ENCODE data around the gene KRT2.
"Not testable (repeated sequence)": the region's sequence is repeated elsewhere in the genome, so short reads cannot be mapped to it uniquely, and the experiment has no call there.

Gene KRT2

DNA sequence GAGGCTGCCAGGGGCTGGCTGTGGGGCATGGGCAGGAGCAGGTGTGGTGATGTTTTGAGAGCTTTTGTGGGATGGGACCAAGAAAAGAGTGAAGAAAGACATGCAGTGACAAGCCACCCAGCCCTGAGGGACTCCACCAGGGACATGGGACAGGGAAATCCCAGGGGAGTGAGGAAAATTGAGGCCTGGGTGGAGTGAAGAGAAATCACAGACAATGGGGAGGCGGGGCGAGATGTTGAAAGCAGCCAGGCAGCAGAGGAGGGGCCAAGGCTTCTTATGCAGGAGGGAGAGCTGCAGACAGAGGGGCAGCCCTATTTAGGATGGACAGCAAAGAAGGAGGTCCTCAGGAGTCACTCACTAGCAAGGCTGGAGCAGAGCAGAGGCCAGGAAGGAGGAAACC, 32.4 kb upstream of the KRT2 start:
- DNase-seq (ENCODE audit: low read depth): no peak

DNA sequence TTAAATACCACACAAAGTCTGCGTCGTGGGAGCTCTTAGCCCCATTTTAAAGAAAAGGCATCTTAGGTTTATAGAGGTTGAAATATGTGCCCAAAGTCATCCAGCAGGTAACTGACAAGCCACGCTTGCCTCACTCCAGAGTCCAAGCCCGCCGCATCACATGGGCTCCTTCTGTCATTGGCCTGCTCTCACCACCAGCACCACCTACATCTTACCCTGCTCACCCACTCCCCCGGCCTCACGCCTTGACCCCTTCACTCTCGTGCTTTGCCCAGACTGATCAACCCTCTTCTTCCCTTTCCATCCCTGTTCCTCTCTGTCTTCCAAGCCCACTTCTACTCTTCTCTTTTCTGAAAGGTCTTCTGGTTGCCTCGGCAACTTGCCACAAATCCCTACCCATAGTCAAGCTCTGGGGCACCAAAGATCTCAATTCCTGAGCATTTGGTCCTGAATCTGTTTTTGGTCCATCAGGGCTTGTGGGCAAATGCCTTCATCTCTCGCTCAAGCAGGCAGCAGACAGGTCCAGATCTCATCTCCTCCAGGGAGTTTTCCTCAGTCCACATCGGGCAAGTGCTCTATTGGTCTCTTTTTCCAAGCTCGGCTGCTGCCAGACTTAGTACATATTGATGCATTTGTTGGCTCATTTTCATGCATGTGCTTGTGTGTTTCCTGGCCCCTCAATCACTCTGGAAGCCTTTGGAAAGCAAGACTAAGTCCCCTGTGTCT, 31.7 kb upstream of the KRT2 start:
- no peak for DNase-seq (ENCODE audit: low read depth)

DNA sequence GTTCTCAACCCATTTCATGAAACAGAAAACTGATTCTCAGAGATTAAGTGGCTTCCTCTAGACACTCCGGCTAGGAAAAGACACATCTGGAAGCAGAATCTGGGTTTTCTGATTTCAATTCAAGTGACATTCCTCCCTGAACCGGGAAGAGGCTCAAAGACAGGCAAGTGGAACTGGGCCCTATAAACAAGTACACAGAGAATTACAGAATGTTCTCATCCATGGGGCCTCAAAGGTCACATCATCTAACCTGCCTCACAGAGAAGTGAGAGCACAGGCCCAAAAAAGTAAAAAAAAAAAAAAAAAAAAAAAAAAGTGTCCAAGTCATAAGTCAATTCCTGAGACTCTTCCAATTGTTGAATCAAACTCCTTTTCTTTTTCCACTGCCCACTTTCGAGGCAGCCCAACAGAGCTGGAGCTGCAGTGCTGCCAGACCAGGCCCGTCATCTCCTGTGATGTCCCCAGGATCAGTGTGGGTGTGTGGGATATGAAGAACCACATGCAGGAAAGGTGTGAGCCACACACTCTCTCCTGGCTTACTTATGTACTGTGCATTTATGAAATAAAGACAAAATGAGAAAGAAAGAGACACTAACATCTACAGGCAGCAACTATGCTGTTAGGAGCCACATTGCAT, 31.0 kb upstream of the KRT2 start:
- DNase-seq (ENCODE audit: low read depth): no peak

DNA sequence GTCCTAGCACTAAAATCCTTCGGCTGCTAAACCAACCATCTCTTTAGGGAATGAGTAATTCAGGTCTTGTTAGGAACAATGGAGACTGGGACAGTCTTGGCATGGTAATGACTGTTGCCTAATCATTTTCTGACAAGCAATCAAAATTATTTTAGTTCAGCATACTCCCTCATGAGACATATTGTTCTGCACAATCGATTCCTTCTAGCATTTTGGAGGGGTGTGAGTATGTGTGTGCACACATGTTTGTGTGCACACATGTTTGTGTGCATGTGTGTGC, 30.3 kb upstream of the KRT2 start:
- DNase-seq (ENCODE audit: low read depth): no peak

DNA sequence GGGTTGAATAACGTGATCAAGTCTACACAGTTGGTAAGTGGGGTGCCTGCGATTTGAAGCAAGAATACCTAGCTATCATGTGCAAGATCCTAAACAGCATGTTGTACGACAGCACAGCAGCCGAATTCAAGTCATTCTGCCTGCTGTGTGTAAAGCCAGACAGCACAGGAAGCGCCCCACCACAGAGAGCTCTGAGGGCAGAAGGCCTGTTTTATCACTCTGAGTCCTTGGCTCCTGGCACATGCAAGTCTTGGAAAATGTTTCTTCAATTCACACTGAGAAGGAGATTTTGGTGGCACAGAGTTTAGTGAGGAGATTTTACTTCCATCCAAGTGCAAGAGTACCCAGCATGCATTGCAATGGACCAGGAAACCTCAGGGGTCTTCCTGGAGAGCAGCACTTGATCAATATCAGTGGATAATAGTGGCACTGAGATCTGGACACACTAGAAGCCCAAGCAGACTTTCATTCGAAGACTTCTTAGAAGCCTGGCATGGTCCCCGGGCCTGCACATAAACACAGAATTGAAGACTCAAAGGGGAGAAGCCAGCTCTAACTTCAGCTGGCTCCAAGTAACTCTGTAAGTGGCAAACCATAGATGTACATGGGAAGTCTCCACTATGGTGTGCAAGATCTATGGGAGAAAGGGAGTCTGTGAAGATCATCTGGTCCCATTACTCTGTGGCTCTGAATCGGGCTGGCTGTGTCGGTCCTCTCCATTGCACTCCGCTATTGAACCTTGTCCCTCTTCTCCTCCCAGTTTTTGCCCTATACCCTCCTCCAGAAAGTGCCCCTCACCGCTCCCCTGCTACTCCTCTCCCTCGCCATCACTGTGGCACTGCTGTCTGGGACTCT, 29.7 kb upstream of the KRT2 start:
- DNase-seq (ENCODE audit: low read depth): no peak

DNA sequence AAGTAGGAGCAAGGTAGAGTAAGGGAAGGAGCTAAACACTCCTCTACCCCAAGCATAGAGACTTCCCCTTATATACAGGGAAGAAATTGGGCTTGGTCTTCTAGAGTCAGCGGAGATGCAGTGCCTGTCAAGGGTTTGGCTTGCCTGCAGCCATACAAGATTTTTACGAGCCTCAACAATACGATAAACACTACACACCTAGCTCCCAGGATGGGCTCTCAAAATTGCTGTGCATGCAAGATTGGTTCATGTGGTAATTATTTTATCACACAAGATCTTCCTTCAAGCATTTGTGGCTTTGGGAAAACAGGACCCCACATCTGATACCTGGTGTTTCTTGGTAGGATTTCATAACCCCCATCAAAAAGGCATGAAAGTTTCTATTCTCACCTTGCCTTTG, 28.4 kb upstream of the KRT2 start, which contains the start of gene KRT1:
Gene KRT1, minus strand, starts transcription at position 45 of the 400 bp plus-strand sequence. CDS start 59 bp downstream, outside the sequence.
- DNase-seq (ENCODE audit: low read depth): no peak

DNA sequence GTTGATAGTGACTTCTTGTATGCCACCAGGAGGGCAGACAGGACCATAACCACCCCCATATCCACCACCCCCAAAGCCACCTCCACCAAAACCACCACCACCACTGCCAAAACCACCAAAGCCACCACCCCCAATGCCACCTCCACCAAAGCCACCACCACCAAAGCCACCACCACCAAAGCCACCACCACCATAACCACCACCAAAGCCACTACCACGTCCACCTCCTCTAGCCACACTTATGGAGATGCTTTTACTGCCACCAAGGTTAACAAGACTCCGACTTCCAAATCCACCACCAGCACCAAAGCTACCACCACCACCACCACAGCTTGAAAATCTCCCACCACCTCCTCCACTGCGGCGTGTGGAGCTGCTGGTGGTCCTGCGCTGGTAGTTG, 27.9 kb upstream of the KRT2 start:
- no peak for DNase-seq (ENCODE audit: low read depth)

DNA sequence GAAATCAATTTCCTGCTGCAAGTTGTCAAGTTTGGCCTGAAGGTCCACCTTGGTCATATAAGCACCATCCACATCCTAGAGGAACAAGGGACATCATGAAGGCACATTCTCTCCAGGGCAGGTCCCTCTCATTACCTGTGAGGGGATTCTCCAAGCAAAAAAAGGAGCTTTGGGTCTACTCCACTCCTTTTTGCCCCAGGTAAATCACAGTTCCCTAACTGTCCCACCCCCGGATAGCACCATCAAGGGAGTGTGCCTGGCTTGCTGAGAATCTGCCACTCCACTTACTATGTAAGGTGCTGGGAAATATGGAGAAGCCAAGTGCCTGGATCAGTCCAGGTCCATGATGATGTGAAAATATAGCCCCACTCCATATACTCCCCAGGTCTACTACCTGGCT, 25.7 kb upstream of the KRT2 start:
- DNase-seq (ENCODE audit: low read depth): no peak

DNA sequence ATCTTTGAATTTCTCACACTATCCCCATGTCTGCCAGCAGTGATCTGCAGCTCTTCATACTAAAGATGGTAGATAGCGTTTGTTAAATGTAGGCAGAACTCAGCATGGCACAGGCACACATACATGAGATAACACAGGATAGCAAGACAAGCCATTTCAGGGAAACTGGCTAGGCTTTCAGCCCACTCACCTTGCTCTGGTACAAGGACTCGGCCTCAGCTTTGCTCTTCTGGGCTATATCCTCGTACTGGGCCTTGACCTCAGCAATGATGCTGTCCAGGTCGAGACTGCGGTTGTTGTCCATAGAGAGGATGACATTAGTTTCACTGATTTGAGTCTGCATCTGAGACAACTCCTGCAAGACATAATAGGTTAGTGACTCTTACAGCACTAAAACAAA, 25.1 kb upstream of the KRT2 start:
- DNase-seq (ENCODE audit: low read depth): no peak

DNA sequence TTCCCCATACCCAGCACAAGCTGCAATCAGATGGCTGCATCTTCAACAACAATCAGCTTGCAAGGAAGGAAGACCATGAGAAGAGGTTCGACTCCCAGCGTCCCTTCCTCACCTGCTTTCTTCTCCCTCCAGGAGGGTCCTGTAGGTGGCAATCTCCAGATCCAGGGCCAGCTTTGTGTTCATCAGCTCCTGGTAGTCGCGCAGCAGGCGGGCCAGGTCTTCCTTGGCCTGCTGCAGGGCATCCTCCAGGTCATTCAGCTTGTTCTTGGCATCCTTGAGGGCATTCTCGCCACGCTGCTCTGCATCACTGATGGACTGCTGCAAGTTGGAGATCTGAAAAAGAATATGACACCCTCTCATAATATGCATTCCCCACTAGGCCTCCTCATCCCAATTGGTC, 24.2 kb upstream of the KRT2 start:
- no peak for DNase-seq (ENCODE audit: low read depth)

DNA sequence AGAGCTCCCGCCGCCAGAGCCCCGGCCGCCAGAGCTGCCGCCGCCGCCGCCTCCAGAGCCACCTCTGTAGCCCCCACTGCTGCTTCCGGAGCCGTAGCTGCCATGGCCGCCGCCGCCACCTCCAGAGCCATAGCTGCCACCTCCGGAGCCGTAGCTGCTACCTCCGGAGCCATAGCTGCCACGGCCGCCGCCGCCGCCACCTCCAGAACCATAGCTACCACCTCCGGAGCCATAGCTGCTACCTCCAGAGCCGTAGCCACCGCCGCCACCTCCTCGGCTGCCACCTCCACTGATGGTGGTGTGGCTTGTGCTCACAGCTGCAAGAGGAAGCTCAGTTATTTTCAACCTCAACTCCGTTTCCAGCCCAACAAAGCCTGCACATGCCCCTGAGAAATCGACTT, 23.3 kb upstream of the KRT2 start:
- no peak for DNase-seq (ENCODE audit: low read depth)

DNA sequence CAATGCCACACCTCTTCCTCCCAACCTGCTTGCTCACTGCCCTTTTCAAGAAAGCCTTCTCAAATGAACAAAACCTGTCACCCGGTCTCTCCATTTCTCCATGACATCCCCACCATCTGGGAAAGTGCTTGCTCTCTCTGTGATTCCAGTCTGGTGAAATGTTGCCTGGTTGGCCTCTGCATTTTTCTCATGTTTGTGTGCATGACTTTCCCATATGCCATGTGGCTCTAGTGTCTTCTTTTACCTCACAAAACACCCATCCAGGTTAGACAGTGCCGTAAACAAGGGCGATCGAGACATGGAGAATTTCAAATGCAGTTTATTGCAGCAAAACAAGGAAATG, 22.4 kb upstream of the KRT2 start:
- DNase-seq (ENCODE audit: low read depth): no peak

DNA sequence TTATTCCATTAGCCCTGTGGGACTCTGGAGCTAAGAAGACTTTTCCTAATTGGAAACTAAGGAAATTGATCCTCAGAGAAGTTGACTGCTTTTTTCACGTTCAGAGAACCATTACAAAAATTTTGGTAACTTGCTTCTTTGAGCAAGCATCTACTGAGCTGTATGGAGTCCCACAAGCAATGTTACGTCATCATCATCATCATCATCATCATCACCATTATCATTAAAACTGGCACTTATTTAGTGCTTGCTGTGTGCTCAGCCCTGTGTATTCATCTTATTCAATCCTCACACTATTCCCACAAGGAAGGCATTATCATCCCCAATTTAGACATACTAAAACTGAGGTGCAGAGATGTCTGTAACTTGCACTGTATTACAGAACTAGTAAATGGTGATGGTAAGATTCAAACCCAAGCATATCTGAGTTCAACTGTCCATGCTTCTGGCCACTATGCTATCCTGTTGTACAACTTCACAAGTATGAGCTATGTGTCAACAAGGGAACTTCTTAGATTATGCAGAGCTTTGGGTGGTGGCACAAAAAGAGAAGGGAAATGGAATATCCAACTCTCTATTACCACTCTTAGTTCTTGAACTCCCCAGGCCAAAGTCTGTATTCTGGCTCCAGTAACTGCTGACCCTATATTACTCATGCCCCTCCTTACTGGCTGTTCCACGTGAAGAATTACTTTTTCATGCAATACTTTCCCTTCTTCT, 21.9 kb upstream of the KRT2 start:
- no peak for DNase-seq (ENCODE audit: low read depth)

DNA sequence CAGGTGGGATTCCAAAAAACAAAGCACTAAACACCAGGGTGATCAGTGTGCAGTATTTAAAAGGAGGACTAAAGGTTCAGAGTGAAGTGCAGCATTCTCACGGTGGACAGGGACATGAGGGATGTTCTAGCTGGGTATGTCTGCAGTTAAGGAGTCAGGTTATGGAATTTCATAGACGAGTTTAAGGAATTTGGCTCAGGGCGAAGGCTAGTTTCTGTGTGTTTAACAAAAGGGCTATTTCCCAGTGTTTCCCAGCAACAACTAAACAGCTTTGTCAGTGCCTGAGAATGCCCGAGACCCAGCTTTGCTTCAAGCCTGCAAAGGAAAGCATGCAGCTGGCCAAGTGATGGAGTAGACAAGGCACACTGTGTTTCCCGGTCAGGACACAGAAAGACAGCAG, 21.2 kb upstream of the KRT2 start:
- no peak for DNase-seq (ENCODE audit: low read depth)

DNA sequence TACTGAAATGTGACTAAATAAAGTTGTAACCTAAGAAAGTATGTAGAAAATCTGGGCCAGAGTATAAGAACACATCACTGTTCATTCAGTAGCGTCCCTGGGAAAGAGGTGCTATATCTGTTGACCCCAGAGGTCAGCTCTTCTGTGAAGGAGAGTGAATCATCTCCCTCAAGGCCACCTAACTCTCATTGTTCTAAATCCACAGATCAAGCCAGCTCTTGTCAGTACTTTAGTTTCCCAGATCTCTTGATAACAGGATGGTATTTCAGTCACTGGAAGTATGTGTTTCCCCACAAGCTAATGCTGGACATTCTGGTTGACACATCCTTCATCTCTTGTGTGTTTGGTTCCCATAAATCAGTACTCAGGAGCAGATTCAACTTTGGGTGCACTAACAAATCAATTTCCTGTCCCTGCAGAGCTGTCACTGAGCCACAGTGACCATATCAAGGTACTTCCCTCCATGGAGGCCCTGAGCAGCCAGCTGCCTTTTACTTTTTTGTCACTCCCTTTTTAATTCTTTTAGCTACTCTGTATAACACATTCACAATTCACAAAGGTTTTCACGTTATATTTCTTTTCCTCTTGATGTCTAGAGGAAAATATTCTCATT, 20.4 kb upstream of the KRT2 start:
- DNase-seq (ENCODE audit: low read depth): no peak

DNA sequence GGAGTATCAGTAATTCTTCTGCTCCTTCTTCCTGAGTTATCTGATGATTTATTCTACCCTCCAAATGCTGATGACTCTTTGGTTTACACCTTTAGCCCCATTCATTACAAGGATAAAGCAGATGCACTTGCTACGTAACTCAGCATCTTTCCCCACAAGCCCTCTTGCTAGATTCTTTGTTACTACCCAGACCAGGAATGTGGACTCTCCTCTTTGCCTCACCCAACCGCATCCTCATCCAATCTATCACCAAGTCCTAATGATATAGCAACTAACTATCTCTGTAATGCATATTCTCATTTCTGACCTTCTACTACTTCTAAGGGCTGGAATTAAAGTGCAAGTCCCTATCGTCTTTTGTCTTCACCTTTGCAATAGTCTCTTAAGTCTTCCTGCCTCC, 18.9 kb upstream of the KRT2 start:
- no peak for DNase-seq (ENCODE audit: low read depth)

DNA sequence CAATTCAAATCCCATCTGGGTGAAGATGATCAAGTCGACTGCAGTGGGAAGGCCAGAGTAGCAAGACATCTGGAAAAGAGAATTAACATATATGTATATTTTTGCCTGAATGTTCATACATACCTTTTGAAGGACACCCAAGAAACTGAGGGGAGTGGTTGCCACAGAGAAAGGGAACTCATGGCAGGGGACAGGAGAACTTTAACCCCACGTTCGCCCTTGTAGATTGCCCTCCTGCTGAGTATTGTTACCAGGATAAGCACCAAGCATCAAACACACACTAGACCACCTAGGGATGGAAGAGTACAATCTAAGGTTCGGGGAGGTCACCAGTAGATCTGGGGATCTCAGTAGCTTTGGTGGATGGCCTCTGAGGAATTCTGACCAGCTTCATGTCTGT, 18.5 kb upstream of the KRT2 start:
- DNase-seq (ENCODE audit: low read depth): no peak

DNA sequence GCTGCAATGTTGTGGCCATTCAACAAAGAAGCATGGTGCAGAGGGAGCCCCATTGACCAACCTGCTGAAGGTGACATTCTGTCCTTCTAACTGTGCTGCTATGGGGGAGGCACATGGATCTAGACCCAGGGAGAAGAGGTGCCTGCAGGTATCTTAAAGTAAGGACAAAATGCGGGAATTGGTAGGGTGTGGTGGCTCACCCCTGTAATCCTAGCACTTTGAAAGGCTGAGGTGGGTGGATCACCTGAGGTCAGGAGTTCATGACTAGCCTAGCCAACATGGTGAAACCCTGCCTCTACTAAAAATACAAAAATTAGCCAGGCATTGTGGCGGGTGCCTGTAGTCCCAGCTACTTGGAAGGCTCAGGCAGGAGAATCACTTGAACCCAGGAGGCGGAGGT, 17.9 kb upstream of the KRT2 start:
- DNase-seq (ENCODE audit: low read depth): not testable (repeated sequence)

DNA sequence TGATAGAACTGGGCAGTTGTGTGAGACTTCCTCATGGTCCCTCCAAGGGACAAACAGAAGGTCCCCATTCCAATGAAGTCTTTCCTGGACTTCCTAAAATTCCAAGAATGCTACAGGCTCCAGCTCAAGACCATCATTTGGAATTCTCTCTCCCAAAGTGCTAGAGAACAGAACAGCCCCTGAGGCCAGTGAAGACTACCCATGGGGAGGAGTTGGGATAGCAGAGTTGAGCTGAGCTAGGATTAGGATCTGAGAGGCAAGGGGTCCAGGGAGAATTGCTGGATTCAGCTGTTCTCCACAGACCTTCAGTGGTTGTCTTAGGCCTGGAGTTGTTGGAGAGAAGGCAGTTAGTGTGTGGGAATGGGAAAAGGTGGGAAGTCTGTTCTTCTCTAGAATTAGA, 17.4 kb upstream of the KRT2 start:
- DNase-seq (ENCODE audit: low read depth): no peak

DNA sequence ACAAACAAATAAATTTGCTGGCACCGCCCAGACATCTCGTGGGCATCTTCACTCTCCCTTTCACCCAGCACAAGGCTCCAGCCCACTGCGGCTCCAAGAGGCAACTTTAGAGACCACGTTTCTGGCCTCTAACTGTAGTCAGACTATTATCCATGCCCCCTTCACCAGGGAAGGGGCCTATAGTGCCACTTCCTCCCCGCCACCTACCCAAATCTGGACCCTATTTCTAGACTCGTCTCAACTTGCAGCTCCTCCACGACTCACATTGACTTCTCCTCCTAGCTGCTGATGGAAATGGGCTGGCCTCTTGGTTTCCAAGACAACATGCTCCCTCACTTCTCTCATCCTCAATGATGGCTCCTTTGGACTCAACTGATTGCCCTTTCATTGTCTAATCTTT, 15.9 kb upstream of the KRT2 start:
- no peak for DNase-seq (ENCODE audit: low read depth)

DNA sequence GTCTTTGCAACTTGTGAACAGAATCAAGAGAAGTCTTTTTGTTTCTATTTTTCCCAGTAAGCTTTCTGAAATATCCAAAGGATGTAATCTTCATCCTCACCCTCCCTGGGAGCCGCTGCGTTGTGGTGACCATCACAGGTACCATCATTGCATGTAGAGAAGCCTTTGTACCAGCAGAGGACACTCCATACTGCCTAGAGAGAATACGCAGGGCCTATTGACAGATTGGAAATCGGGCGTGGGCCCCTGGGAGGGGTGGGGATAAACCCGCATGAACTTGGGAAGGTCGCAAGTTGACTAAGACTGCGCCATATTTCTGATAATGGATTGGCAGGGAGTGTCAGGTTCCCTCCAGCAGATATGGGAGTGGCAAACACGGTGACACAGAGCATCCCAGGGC, 15.5 kb upstream of the KRT2 start:
- no peak for DNase-seq (ENCODE audit: low read depth)

DNA sequence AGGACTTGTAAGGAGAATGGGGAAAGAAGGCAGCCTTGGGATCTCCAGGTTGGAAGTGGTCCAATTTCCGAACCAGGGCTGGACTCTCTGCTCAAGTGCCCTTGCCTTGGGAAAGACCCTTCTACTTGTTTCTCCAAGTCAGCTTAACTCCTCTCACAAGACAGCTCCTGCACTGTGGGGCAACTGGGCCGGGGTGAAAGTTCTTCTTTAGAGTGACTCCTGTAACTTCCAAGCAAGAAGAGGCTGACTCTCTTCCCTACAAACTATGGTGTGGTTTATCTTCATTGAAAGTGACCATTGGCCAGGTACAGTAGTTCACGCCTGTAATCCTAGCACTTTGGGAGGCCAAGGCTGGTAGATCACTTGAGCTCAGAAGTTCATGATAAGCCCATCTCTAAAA, 14.5 kb upstream of the KRT2 start:
- no peak for DNase-seq (ENCODE audit: low read depth)
